Measurements from ENCODE around the gene RTKN.

Gene RTKN

GRCh38 chr2:74429487-74430451 lies 12.0 kb downstream of the RTKN start:
- TF ChIP-seq CTCF (IDR thresholded peaks at IDR 0.05; ENCODE audit: low read depth, low read length), result no peak
- no peak for DNase-seq (ENCODE audit: low read depth, low spot score)
- H3K4me3 ChIP-seq (ENCODE audit: low read depth, low read length), result no peak overlapping the region
- in situ Hi-C loops (cut with HindIII; ENCODE audit: low sequenced_read_pairs), result no loop called here

GRCh38 chr2:74428675-74429074 lies 13.1 kb downstream of the RTKN start:
- no peak overlapping the region for H3K4me3 ChIP-seq (ENCODE audit: low read depth, low read length)
- DNase-seq (ENCODE audit: low read depth, low spot score), result no peak
- no peak for TF ChIP-seq CTCF (IDR thresholded peaks at IDR 0.05; ENCODE audit: low read depth, low read length)
- in situ Hi-C loops (cut with HindIII; ENCODE audit: low sequenced_read_pairs), result no loop called here

GRCh38 chr2:74427551-74427950 lies 14.2 kb downstream of the RTKN start:
- in situ Hi-C loops (cut with HindIII; ENCODE audit: low sequenced_read_pairs), result no loop called here
- no peak for DNase-seq (ENCODE audit: low read depth, low spot score)
- H3K4me3 ChIP-seq (ENCODE audit: low read depth, low read length), result no peak overlapping the region
- TF ChIP-seq CTCF (IDR thresholded peaks at IDR 0.05; ENCODE audit: low read depth, low read length), result no peak

GRCh38 chr2:74426181-74426758 lies 15.5 kb downstream of the RTKN start:
- TF ChIP-seq CTCF (IDR thresholded peaks at IDR 0.05; ENCODE audit: low read depth, low read length), result no peak
- H3K4me3 ChIP-seq (ENCODE audit: low read depth, low read length), result no peak overlapping the region
- in situ Hi-C loops (cut with HindIII; ENCODE audit: low sequenced_read_pairs), result no loop called here

GRCh38 chr2:74425523-74425922 lies 16.2 kb downstream of the RTKN start:
- no peak for DNase-seq (ENCODE audit: low read depth, low spot score)
- H3K4me3 ChIP-seq (ENCODE audit: low read depth, low read length), result no peak overlapping the region
- in situ Hi-C loops (cut with HindIII; ENCODE audit: low sequenced_read_pairs), result no loop called here
- TF ChIP-seq CTCF (IDR thresholded peaks at IDR 0.05; ENCODE audit: low read depth, low read length), result no peak

More at GRCh38 chr2:74426181-74426758, 15.5 kb downstream of the RTKN start:
- DNase-seq (ENCODE audit: low read depth, low spot score), result no peak

- no peak for DNase-seq (ENCODE audit: low read depth, low spot score)
- in situ Hi-C loops (cut with HindIII; ENCODE audit: low sequenced_read_pairs), result no loop called here
- no peak overlapping the region for H3K4me3 ChIP-seq (ENCODE audit: low read depth, low read length)
- no peak for TF ChIP-seq CTCF (IDR thresholded peaks at IDR 0.05; ENCODE audit: low read depth, low read length)
Observed at GRCh38 chr2:74424995-74425406, 16.7 kb downstream of the RTKN start.

All from astrocyte of the spinal cord (primary cell).